Vagina (tissue), 2 donors: ENCODE data around the gene TMEM107.

ENCODE experiments used
- CTCF ChIP-seq, 3 experiments: fragments of 450-650 bp in 2 of 3; fragments of 200-600 bp in 1 of 3; sonication (generic) in 1 of 3; IDR thresholded peaks; one replicate each; pipeline ENCODE4 v1.5.1; 2017 to 2019; ENCODE audit warnings: antibody characterized with exemption in 3 of 3, mild to moderate bottlenecking in 2 of 3, moderate library complexity in 2 of 3
- POLR2A ChIP-seq, 2 donors: fragments of 450-650 bp; IDR thresholded peaks; one replicate each; pipeline ENCODE4 v1.6.1; 2017; ENCODE audit warnings: antibody characterized with exemption in 2 of 2, mild to moderate bottlenecking in 2 of 2, moderate library complexity in 2 of 2

DNA sequence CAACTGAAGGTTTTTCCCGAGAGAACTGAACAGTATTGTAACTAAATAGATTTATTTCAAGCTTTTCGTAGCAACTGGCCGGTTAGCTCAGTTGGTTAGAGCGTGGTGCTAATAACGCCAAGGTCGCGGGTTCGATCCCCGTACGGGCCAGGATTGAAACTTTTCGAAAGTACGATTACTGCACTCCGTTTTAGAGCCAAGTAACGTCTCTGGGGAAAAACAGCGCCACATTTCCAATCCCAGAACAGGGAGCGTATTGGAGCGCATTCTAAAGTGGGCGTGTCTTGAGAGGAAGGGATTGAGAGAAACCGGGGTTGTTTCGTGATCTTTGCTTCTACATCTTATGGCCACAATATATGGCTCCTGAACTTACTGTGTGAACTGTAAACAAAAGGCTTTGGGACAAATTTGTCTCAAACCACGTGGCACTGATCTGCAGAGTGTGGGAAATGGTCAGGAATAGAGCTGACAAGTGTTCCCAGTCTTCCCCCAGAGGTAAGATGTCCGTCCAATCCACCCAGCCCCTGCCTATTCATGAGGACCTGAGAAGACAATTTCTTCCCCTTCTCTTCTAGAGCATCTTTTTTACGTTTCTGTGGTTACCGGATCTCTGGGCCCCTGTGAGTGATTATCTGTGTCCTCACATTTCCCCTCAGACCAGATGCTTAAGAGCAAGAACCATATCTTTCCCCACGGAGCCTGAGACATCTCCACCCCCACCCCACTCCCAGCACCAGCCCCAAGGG lies 11.5 kb upstream of the TMEM107 start:
- no peak for TF ChIP-seq CTCF (IDR thresholded peaks at IDR 0.05)
- TF ChIP-seq POLR2A (IDR thresholded peaks at IDR 0.05) = no peak
